Measurements from ENCODE around the gene TMEM30A. TPM values are rescaled to one million over a fixed set of nuclear protein-coding genes. Genes with fewer than 3 reads are reported as not detected.

Gene TMEM30A
- total RNA-seq, 4 donors from 2014 or later = 25.6 to 51.5 (median 37.9) TPM

DNA sequence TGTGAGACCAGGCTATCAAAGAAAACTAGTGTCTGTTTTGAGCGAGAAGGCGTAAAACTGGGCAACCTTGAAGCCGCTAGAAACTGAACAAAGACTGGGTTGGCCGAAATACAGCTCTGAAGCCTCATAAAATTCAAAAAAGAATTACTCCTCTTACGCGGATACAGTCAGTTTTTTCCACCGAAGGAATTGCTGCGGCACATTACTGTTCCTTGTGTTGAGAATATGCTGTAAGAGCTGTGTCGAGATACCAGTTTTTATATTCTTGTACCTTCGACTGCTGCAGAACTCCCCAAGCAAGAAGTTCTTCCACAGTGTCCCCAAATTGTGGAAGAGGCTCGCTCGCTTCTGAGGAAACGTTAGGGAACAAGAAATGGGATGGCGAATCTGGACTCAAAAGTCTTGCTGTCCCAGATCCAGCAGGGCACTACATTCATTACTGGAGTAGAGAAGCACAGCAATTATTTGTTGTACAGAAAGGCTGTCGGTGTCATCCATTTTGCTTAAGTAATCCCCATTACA lies 40.5 kb downstream of the TMEM30A start:
- peaks cover 0 to 16% (median 0%) of the 10 kb centered on the region in 3 donors for H3K36me3 ChIP-seq
- no peak for DNase-seq
- peak overlapping the region; percentile 82 to 96 (median 92) for H3K27ac ChIP-seq
- H3K9me3 ChIP-seq = no peaks in the 10 kb centered on the region
- peaks cover 0 to 28% (median 0%) of the 10 kb centered on the region in 4 donors for H3K4me1 ChIP-seq
- no peaks in the 10 kb centered on the region for H3K27me3 ChIP-seq
- peak overlapping the region; percentile 59 to 84 (median 77) for H3K4me3 ChIP-seq
- TF ChIP-seq, protein P1, sequence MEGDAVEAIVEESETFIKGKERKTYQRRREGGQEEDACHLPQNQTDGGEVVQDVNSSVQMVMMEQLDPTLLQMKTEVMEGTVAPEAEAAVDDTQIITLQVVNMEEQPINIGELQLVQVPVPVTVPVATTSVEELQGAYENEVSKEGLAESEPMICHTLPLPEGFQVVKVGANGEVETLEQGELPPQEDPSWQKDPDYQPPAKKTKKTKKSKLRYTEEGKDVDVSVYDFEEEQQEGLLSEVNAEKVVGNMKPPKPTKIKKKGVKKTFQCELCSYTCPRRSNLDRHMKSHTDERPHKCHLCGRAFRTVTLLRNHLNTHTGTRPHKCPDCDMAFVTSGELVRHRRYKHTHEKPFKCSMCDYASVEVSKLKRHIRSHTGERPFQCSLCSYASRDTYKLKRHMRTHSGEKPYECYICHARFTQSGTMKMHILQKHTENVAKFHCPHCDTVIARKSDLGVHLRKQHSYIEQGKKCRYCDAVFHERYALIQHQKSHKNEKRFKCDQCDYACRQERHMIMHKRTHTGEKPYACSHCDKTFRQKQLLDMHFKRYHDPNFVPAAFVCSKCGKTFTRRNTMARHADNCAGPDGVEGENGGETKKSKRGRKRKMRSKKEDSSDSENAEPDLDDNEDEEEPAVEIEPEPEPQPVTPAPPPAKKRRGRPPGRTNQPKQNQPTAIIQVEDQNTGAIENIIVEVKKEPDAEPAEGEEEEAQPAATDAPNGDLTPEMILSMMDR (IDR thresholded peaks at IDR 0.05) = no peak
- TF ChIP-seq POLR2A (IDR thresholded peaks at IDR 0.05) = no peak

DNA sequence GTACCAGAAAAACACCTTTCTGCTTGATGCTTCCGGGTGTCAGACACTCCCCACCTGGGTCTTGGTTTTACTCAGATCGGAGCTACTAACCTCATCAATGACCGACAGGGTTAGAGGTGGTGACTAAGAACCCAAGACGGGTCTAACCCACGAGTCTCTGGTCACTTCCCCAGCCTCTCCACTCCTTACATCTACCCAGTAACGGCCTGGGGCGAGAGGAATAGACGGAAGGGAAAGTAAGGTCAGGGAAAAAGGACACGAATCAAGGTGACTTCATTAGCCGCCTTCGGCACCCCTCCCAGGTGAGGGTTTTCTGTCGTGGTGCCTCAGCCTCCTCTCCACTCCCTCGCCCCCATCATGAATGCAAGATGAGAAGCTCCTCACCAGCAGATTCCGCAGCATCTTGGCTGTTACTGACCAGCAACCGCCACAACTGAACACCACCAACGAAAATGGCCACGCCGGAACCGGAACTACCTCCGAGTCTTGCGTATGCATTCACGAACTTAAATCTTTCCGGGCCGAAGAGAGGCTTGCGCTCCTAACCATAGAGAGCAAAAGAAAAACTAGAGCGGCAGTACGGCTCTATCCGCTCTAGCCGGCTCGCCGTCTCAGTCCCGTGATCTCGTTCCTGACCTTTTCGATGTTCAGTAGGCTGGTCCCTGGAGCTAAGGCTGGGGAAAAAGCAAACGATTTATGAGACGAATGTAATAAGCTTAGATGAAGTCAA lies 41.1 kb downstream of the TMEM30A start, which contains the start of gene COX7A2:
COX7A2 (minus strand) TSS at position 469 of the 730 bp plus-strand sequence; CDS start at position 402, 67 bp downstream.
- Histone ChIP-seq H3K27ac (peak within 1 kb of the TSS; percentile 82 to 96 (median 92)), H3K27me3 (no peaks in the 10 kb centered on the region)

DNA sequence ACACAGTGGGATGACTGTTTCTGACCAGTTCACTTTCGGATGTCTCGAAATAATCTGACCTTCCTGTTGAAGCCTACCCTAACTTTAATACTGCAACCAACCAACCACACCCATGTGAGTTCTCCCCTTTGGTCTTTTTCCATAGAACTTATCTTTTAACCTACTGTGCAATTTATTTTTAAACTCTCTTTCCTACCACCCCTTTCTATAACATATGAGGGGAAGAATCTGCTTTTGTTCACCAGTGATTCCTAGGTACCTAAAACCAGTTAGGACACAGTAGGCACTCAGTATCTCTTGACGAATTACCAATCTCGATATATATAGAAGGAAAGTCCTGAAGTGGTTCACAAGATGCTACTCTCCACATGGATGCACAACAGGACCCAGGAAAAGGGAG lies 48.0 kb downstream of the TMEM30A start:
- Histone ChIP-seq H3K4me3 (no peak overlapping the region), H3K36me3 (peaks cover 0 to 45% (median 0%) of the 10 kb centered on the region in 3 donors), H3K27me3 (no peaks in the 10 kb centered on the region), H3K9me3 (no peaks in the 10 kb centered on the region), H3K4me1 (peaks cover 0 to 12% (median 0%) of the 10 kb centered on the region in 4 donors), H3K27ac (no peak overlapping the region)
- no peak for DNase-seq
- TF ChIP-seq POLR2A (IDR thresholded peaks at IDR 0.05) = no peak
- TF ChIP-seq, protein P1 (IDR thresholded peaks at IDR 0.05) = no peak

More for the DNA sequence above, 41.1 kb downstream of the TMEM30A start, which contains the start of gene COX7A2:
- TF ChIP-seq, protein P1 (IDR thresholded peaks at IDR 0.05) = no peak
- peak; percentile 68 to 78 for TF ChIP-seq POLR2A (IDR thresholded peaks at IDR 0.05)
- peaks cover 0 to 28% (median 0%) of the 10 kb centered on the region in 4 donors for H3K4me1 ChIP-seq
- H3K36me3 ChIP-seq = peaks cover 0 to 22% (median 0%) of the 10 kb centered on the region in 3 donors
- H3K4me3 ChIP-seq = peak within 1 kb of the TSS; percentile 59 to 84 (median 77)
- H3K9me3 ChIP-seq = no peaks in the 10 kb centered on the region
- peak; percentile 88 to 96 (median 90) for DNase-seq

DNA sequence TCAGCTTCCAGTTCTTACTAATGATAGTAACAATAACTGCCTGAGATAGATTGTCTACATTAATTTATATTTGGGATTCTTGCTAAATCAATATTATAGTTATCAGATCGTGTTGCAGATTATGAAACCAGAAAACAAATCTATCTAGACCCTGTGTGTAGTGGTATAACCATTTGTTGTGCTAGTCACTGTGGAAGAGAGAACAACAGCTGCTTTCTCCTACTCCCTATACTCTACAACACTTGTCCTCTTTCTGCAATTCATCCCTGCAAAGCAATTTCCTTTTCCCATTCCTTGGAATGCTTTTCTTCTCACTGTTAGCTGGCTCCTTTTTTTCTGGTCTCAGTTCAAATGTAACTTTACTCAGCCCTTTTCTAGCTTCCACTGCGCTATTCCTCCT lies 49.3 kb downstream of the TMEM30A start:
- no peak for DNase-seq
- H3K4me3 ChIP-seq = no peak overlapping the region
- TF ChIP-seq, protein P1 (IDR thresholded peaks at IDR 0.05) = no peak
- no peak for TF ChIP-seq POLR2A (IDR thresholded peaks at IDR 0.05)

DNA sequence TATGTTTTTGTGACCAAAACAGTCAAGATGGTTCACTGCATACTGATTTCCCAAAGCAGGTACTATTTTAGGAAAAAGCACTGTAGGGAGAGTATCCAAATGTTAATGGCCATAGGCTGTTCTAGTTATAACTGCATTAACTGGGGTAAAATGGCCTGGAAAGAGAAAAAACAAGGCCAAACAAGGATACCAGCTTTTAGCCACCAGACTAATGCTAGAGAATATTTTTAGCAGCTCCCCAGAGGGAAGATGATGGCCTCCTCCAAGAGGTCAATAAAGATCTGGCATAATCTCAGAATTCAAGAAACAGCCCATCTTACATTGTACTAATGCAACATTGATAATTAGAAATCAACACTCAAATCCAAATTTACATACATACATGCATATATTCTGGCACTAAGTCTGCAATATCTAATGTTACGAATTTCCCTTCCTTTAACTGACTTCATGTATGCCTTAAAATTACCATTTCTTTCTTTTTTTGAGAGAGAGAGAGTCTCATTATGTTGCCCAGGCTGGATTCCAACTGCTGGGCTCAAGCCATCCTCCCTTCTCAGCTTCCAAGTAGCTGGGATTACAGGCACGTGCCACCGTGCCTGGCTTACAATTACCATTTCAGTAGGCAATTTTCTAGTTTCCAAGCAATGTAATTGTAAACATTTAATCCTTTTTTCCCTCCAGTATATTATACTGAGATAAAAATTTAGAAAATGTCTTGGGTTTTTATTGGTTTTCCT lies 50.3 kb downstream of the TMEM30A start:
- TF ChIP-seq POLR2A (IDR thresholded peaks at IDR 0.05) = no peak
- TF ChIP-seq, protein P1 (IDR thresholded peaks at IDR 0.05) = no peak
- Histone ChIP-seq H3K4me1 (no peaks in the 10 kb centered on the region), H3K4me3 (no peak overlapping the region), H3K9me3 (no peaks in the 10 kb centered on the region), H3K36me3 (peaks cover 0 to 30% (median 0%) of the 10 kb centered on the region in 3 donors), H3K27me3 (no peaks in the 10 kb centered on the region), H3K27ac (no peak overlapping the region)
- DNase-seq = no peak

More for the DNA sequence above, 49.3 kb downstream of the TMEM30A start:
- Histone ChIP-seq H3K27ac (no peak overlapping the region), H3K4me1 (no peaks in the 10 kb centered on the region), H3K36me3 (peaks cover 0 to 40% (median 0%) of the 10 kb centered on the region in 3 donors), H3K27me3 (no peaks in the 10 kb centered on the region), H3K9me3 (no peaks in the 10 kb centered on the region)
